Measurements from ENCODE around the gene GPR83.
"Not testable (repeated sequence)": the region's sequence is repeated elsewhere in the genome, so short reads cannot be mapped to it uniquely, and the experiment has no call there.

GPR83 gene

GRCh38 chr11:94379613-94380012 lies 21.6 kb downstream of the GPR83 start:
- no peak for DNase-seq
- no peak overlapping the region for H3K4me3 ChIP-seq (ENCODE audit: insufficient read depth, low read depth, low read length, poor library complexity, severe bottlenecking)
- H3K9me3 ChIP-seq (ENCODE audit: control insufficient read depth, low read length): no peaks in the 10 kb centered on the region
- H3K27ac ChIP-seq (ENCODE audit: insufficient read depth, low read length, poor library complexity, severe bottlenecking): no peak overlapping the region
- H3K4me1 ChIP-seq (ENCODE audit: control insufficient read depth, insufficient read depth, low read length, poor library complexity, severe bottlenecking): no peaks in the 10 kb centered on the region
- H3K27me3 ChIP-seq (replicated peaks; ENCODE audit: control insufficient read depth, insufficient read depth, low read length, poor library complexity, severe bottlenecking): no peaks in the 10 kb centered on the region
- H3K36me3 ChIP-seq (ENCODE audit: control insufficient read depth, insufficient read depth, low read length): no peaks in the 10 kb centered on the region

GRCh38 chr11:94376841-94377240 lies 24.4 kb downstream of the GPR83 start:
- Histone ChIP-seq H3K9me3 (ENCODE audit: control insufficient read depth, low read length) (no peaks in the 10 kb centered on the region), H3K27ac (ENCODE audit: insufficient read depth, low read length, poor library complexity, severe bottlenecking) (no peak overlapping the region), H3K4me3 (ENCODE audit: insufficient read depth, low read depth, low read length, poor library complexity, severe bottlenecking) (no peak overlapping the region), H3K27me3 (replicated peaks; ENCODE audit: control insufficient read depth, insufficient read depth, low read length, poor library complexity, severe bottlenecking) (no peaks in the 10 kb centered on the region), H3K36me3 (ENCODE audit: control insufficient read depth, insufficient read depth, low read length) (no peaks in the 10 kb centered on the region), H3K4me1 (ENCODE audit: control insufficient read depth, insufficient read depth, low read length, poor library complexity, severe bottlenecking) (no peaks in the 10 kb centered on the region)
- DNase-seq: no peak

- H3K27me3 ChIP-seq (replicated peaks; ENCODE audit: control insufficient read depth, insufficient read depth, low read length, poor library complexity, severe bottlenecking); H3K4me1 ChIP-seq (ENCODE audit: control insufficient read depth, insufficient read depth, low read length, poor library complexity, severe bottlenecking); DNase-seq; H3K4me3 ChIP-seq (ENCODE audit: insufficient read depth, low read depth, low read length, poor library complexity, severe bottlenecking); H3K27ac ChIP-seq (ENCODE audit: insufficient read depth, low read length, poor library complexity, severe bottlenecking); H3K9me3 ChIP-seq (ENCODE audit: control insufficient read depth, low read length); H3K36me3 ChIP-seq (ENCODE audit: control insufficient read depth, insufficient read depth, low read length): not testable (repeated sequence)
Observed at GRCh38 chr11:94370576-94370975, 30.6 kb downstream of the GPR83 start.

GRCh38 chr11:94350850-94351563 lies 50.2 kb downstream of the GPR83 start:
- H3K27ac ChIP-seq (ENCODE audit: insufficient read depth, low read length, poor library complexity, severe bottlenecking); H3K27me3 ChIP-seq (replicated peaks; ENCODE audit: control insufficient read depth, insufficient read depth, low read length, poor library complexity, severe bottlenecking); H3K36me3 ChIP-seq (ENCODE audit: control insufficient read depth, insufficient read depth, low read length); H3K9me3 ChIP-seq (ENCODE audit: control insufficient read depth, low read length); DNase-seq; H3K4me1 ChIP-seq (ENCODE audit: control insufficient read depth, insufficient read depth, low read length, poor library complexity, severe bottlenecking); H3K4me3 ChIP-seq (ENCODE audit: insufficient read depth, low read depth, low read length, poor library complexity, severe bottlenecking): not testable (repeated sequence)

- H3K4me3 ChIP-seq (ENCODE audit: insufficient read depth, low read depth, low read length, poor library complexity, severe bottlenecking); H3K27me3 ChIP-seq (replicated peaks; ENCODE audit: control insufficient read depth, insufficient read depth, low read length, poor library complexity, severe bottlenecking); H3K4me1 ChIP-seq (ENCODE audit: control insufficient read depth, insufficient read depth, low read length, poor library complexity, severe bottlenecking); H3K36me3 ChIP-seq (ENCODE audit: control insufficient read depth, insufficient read depth, low read length); DNase-seq; H3K27ac ChIP-seq (ENCODE audit: insufficient read depth, low read length, poor library complexity, severe bottlenecking); H3K9me3 ChIP-seq (ENCODE audit: control insufficient read depth, low read length): not testable (repeated sequence)
Observed at GRCh38 chr11:94346311-94346710, 54.9 kb downstream of the GPR83 start.

- Histone ChIP-seq H3K4me1 (ENCODE audit: control insufficient read depth, insufficient read depth, low read length, poor library complexity, severe bottlenecking) (no peaks in the 10 kb centered on the region), H3K27me3 (replicated peaks; ENCODE audit: control insufficient read depth, insufficient read depth, low read length, poor library complexity, severe bottlenecking) (no peaks in the 10 kb centered on the region), H3K4me3 (ENCODE audit: insufficient read depth, low read depth, low read length, poor library complexity, severe bottlenecking) (no peak overlapping the region), H3K9me3 (ENCODE audit: control insufficient read depth, low read length) (no peaks in the 10 kb centered on the region), H3K27ac (ENCODE audit: insufficient read depth, low read length, poor library complexity, severe bottlenecking) (no peak overlapping the region), H3K36me3 (ENCODE audit: control insufficient read depth, insufficient read depth, low read length) (no peaks in the 10 kb centered on the region)
- no peak for DNase-seq
Observed at GRCh38 chr11:94343495-94343894, 57.7 kb downstream of the GPR83 start.

- Histone ChIP-seq H3K4me3 (ENCODE audit: insufficient read depth, low read depth, low read length, poor library complexity, severe bottlenecking) (no peak overlapping the region), H3K27ac (ENCODE audit: insufficient read depth, low read length, poor library complexity, severe bottlenecking) (no peak overlapping the region)
- DNase-seq: no peak
Observed at GRCh38 chr11:94342250-94342649, 59.0 kb downstream of the GPR83 start.

GRCh38 chr11:94338651-94339050 lies 62.6 kb downstream of the GPR83 start:
- H3K9me3 ChIP-seq (ENCODE audit: control insufficient read depth, low read length): no peaks in the 10 kb centered on the region
- no peaks in the 10 kb centered on the region for H3K36me3 ChIP-seq (ENCODE audit: control insufficient read depth, insufficient read depth, low read length)
- H3K27ac ChIP-seq (ENCODE audit: insufficient read depth, low read length, poor library complexity, severe bottlenecking): no peak overlapping the region
- no peaks in the 10 kb centered on the region for H3K4me1 ChIP-seq (ENCODE audit: control insufficient read depth, insufficient read depth, low read length, poor library complexity, severe bottlenecking)
- H3K27me3 ChIP-seq (replicated peaks; ENCODE audit: control insufficient read depth, insufficient read depth, low read length, poor library complexity, severe bottlenecking): no peaks in the 10 kb centered on the region
- no peak overlapping the region for H3K4me3 ChIP-seq (ENCODE audit: insufficient read depth, low read depth, low read length, poor library complexity, severe bottlenecking)
- DNase-seq: no peak

More at GRCh38 chr11:94342250-94342649, 59.0 kb downstream of the GPR83 start:
- no peaks in the 10 kb centered on the region for H3K27me3 ChIP-seq (replicated peaks; ENCODE audit: control insufficient read depth, insufficient read depth, low read length, poor library complexity, severe bottlenecking)
- no peaks in the 10 kb centered on the region for H3K36me3 ChIP-seq (ENCODE audit: control insufficient read depth, insufficient read depth, low read length)
- no peaks in the 10 kb centered on the region for H3K4me1 ChIP-seq (ENCODE audit: control insufficient read depth, insufficient read depth, low read length, poor library complexity, severe bottlenecking)
- H3K9me3 ChIP-seq (ENCODE audit: control insufficient read depth, low read length): no peaks in the 10 kb centered on the region

GRCh38 chr11:94336033-94336432 lies 65.2 kb downstream of the GPR83 start:
- no peaks in the 10 kb centered on the region for H3K4me1 ChIP-seq (ENCODE audit: control insufficient read depth, insufficient read depth, low read length, poor library complexity, severe bottlenecking)
- H3K9me3 ChIP-seq (ENCODE audit: control insufficient read depth, low read length): no peaks in the 10 kb centered on the region
- no peak overlapping the region for H3K27ac ChIP-seq (ENCODE audit: insufficient read depth, low read length, poor library complexity, severe bottlenecking)
- no peak overlapping the region for H3K4me3 ChIP-seq (ENCODE audit: insufficient read depth, low read depth, low read length, poor library complexity, severe bottlenecking)
- DNase-seq: no peak
- no peaks in the 10 kb centered on the region for H3K36me3 ChIP-seq (ENCODE audit: control insufficient read depth, insufficient read depth, low read length)
- H3K27me3 ChIP-seq (replicated peaks; ENCODE audit: control insufficient read depth, insufficient read depth, low read length, poor library complexity, severe bottlenecking): no peaks in the 10 kb centered on the region

- Histone ChIP-seq H3K36me3 (ENCODE audit: control insufficient read depth, insufficient read depth, low read length) (no peaks in the 10 kb centered on the region), H3K4me1 (ENCODE audit: control insufficient read depth, insufficient read depth, low read length, poor library complexity, severe bottlenecking) (no peaks in the 10 kb centered on the region), H3K27me3 (replicated peaks; ENCODE audit: control insufficient read depth, insufficient read depth, low read length, poor library complexity, severe bottlenecking) (no peaks in the 10 kb centered on the region), H3K27ac (ENCODE audit: insufficient read depth, low read length, poor library complexity, severe bottlenecking) (no peak overlapping the region), H3K9me3 (ENCODE audit: control insufficient read depth, low read length) (no peaks in the 10 kb centered on the region), H3K4me3 (ENCODE audit: insufficient read depth, low read depth, low read length, poor library complexity, severe bottlenecking) (no peak overlapping the region)
- no peak for DNase-seq
Observed at GRCh38 chr11:94332814-94333213, 68.4 kb downstream of the GPR83 start.
